Mesenchymal stem cell (in vitro differentiated cells and primary cell): Measurements from ENCODE around the gene OR8B4.
"Not testable (repeated sequence)": the region's sequence is repeated elsewhere in the genome, so short reads cannot be mapped to it uniquely, and the experiment has no call there.

Source experiments
- DNase-seq: peaks from one replicate; pipeline ENCODE4 v3.0.0-alpha.2; 2013
- H2AFZ ChIP-seq: one replicate; pipeline ENCODE4 v1.6.1; 2013; ENCODE audit warnings: low read depth, mild to moderate bottlenecking, control low read depth, inconsistent platforms, low read length, moderate library complexity
- H2AK5ac ChIP-seq: 2 replicates; pipeline ENCODE4 v1.6.1; 2013; ENCODE audit warnings: low read length, moderate library complexity, mild to moderate bottlenecking, inconsistent platforms; ENCODE audit not compliant: severe bottlenecking
- H2BK120ac ChIP-seq: one replicate; pipeline ENCODE4 v1.6.1; 2013; ENCODE audit warnings: low read depth, mild to moderate bottlenecking, inconsistent platforms, low read length, moderate library complexity
- H2BK12ac ChIP-seq, 2 experiments: one replicate each; pipeline ENCODE4 v1.6.1; 2013; ENCODE audit warnings: inconsistent platforms in 2 of 2, low read length in 2 of 2, mild to moderate bottlenecking in 2 of 2, moderate library complexity in 2 of 2, control low read depth in 1 of 2
- H2BK15ac ChIP-seq: one replicate; pipeline ENCODE4 v1.6.1; 2013; ENCODE audit warnings: mild to moderate bottlenecking, low read depth, inconsistent platforms; ENCODE audit not compliant: poor library complexity, severe bottlenecking
- H2BK5ac ChIP-seq: 2 replicates; pipeline ENCODE4 v1.6.1; 2013; ENCODE audit warnings: low read depth, mild to moderate bottlenecking, low read length, control low read depth, inconsistent platforms; ENCODE audit not compliant: poor library complexity, severe bottlenecking
- H3K14ac ChIP-seq, 2 experiments: one replicate each; pipeline ENCODE4 v1.6.1; 2013; ENCODE audit warnings: inconsistent platforms in 2 of 2, low read length in 2 of 2, control low read depth in 1 of 2, mild to moderate bottlenecking in 1 of 2, moderate library complexity in 1 of 2
- H3K18ac ChIP-seq, 2 experiments: one replicate each; pipeline ENCODE4 v1.6.1; 2013; ENCODE audit warnings: inconsistent platforms in 2 of 2, low read length in 2 of 2, control low read depth in 1 of 2, low read depth in 1 of 2, mild to moderate bottlenecking in 1 of 2
- H3K23ac ChIP-seq, 2 experiments: one replicate each; pipeline ENCODE4 v1.6.1; 2013; ENCODE audit warnings: inconsistent platforms in 2 of 2, low read length in 2 of 2, mild to moderate bottlenecking in 2 of 2, moderate library complexity in 2 of 2, control low read depth in 1 of 2
- H3K27ac ChIP-seq: 2 replicates; pipeline ENCODE4 v1.5.1; 2013; ENCODE audit warnings: mild to moderate bottlenecking, moderate library complexity, low read length, control low read depth, inconsistent platforms; ENCODE audit not compliant: poor library complexity, severe bottlenecking
- H3K27me3 ChIP-seq, 2 experiments: 2 replicates each; pipeline versions ENCODE4 v1.6.1 to v1.7.0; 2013; ENCODE audit warnings: low read length in 2 of 2, mild to moderate bottlenecking in 2 of 2, moderate library complexity in 2 of 2, control low read depth in 1 of 2, inconsistent platforms in 1 of 2; ENCODE audit not compliant: control insufficient read depth in 1 of 2, insufficient read depth in 1 of 2
- H3K36me3 ChIP-seq, 2 experiments: 2 replicates each; pipeline versions ENCODE4 v1.6.1 to v1.7.0; 2013; ENCODE audit warnings: low read length in 2 of 2, control low read depth in 1 of 2, inconsistent platforms in 1 of 2, low read depth in 1 of 2, mild to moderate bottlenecking in 1 of 2; ENCODE audit not compliant: insufficient read depth in 2 of 2, control insufficient read depth in 1 of 2
- H3K4ac ChIP-seq, 2 experiments: one replicate each; pipeline ENCODE4 v1.6.1; 2013; ENCODE audit warnings: inconsistent platforms in 2 of 2, low read length in 2 of 2, mild to moderate bottlenecking in 2 of 2, moderate library complexity in 2 of 2, control low read depth in 1 of 2, low read depth in 1 of 2
- H3K4me1 ChIP-seq: 2 replicates; pipeline ENCODE4 v1.6.1; 2013; ENCODE audit warnings: low read depth, low read length, control low read depth; ENCODE audit not compliant: control insufficient read depth, insufficient read depth
- H3K4me2 ChIP-seq: 2 replicates; pipeline ENCODE4 v1.6.1; 2013; ENCODE audit warnings: low read length, mild to moderate bottlenecking, inconsistent platforms; ENCODE audit not compliant: poor library complexity, severe bottlenecking
- H3K4me3 ChIP-seq, 2 experiments: 2 replicates each; pipeline versions ENCODE4 v1.5.1 to v1.7.0; 2013; ENCODE audit warnings: low read length in 2 of 2, mild to moderate bottlenecking in 2 of 2, control low read depth in 1 of 2, low read depth in 1 of 2; ENCODE audit not compliant: insufficient read depth in 1 of 2
- H3K79me1 ChIP-seq: replicated peaks from 2 replicates; pipeline ENCODE4 v1.6.1; 2013; ENCODE audit warnings: mild to moderate bottlenecking, control low read depth, low read length, inconsistent platforms; ENCODE audit not compliant: poor library complexity, severe bottlenecking
- H3K9ac ChIP-seq: 2 replicates; pipeline ENCODE4 v1.7.0; 2013; ENCODE audit warnings: mild to moderate bottlenecking, low read length, moderate library complexity
- H3K9me3 ChIP-seq: 2 replicates; pipeline ENCODE4 v1.7.0; 2013; ENCODE audit warnings: mild to moderate bottlenecking, low read length; ENCODE audit not compliant: control insufficient read depth
- H4K8ac ChIP-seq: one replicate; pipeline ENCODE4 v1.6.1; 2013; ENCODE audit warnings: inconsistent platforms, mild to moderate bottlenecking, low read length, moderate library complexity
- H4K91ac ChIP-seq: one replicate; pipeline ENCODE4 v1.6.1; 2013; ENCODE audit warnings: mild to moderate bottlenecking, low read length, inconsistent platforms
- WGBS: methylation state at CpG from one replicate; pipeline ENCODE4 v1.1.7; 2013; ENCODE audit warnings: mixed read lengths; 5-methylcytosine and 5-hydroxymethylcytosine counted together

The OR8B4 gene

DNA sequence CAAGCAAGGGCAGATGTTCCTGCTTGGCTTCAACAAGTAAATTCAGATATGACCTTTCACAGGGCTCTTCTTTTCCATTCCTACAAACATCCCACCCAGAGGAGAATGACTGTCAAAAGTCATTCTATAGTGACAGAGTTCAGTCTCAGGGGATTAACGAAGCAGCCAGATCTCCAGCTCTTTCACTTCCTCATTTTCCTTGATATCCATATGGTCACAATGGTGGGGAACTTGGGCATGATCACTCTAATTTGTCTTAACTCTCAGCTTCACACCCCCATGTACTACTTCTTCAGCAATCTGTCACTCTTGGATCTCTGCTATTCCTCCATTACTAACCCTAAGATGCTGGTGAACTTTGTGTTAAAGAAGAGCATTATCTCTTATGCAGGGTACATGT lies 35.8 kb upstream of the OR8B4 start:
- Histone ChIP-seq H3K4me3 (no peak overlapping the region), H2AFZ (no peak overlapping the region), H4K8ac (no peak overlapping the region), H2BK120ac (no peak overlapping the region), H2BK15ac (no peak overlapping the region), H3K4me1 (peaks cover 1% of the 10 kb centered on the region), H3K4ac (no peak overlapping the region), H3K9ac (no peak overlapping the region), H3K9me3 (no peaks in the 10 kb centered on the region), H3K14ac (no peak overlapping the region), H3K36me3 (no peaks in the 10 kb centered on the region), H4K91ac (no peak overlapping the region), H3K23ac (no peak overlapping the region), H3K18ac (no peak overlapping the region), H2BK5ac (no peak overlapping the region), H3K27ac (no peak overlapping the region), H3K79me1 (no peaks in the 10 kb centered on the region), H3K27me3 (no peaks in the 10 kb centered on the region), H3K4me2 (no peak overlapping the region), H2AK5ac (no peak overlapping the region), H2BK12ac (no peak overlapping the region)
- DNase-seq = no peak
- 80% methylated on average over 1 of the region's 1 CpG for WGBS

- H3K18ac ChIP-seq, H3K4me3 ChIP-seq, H2BK5ac ChIP-seq, H2BK12ac ChIP-seq, H2BK15ac ChIP-seq, H3K14ac ChIP-seq, H3K79me1 ChIP-seq, H2AFZ ChIP-seq, H2BK120ac ChIP-seq, H3K9ac ChIP-seq, H4K91ac ChIP-seq, H3K4ac ChIP-seq, H2AK5ac ChIP-seq, H3K4me2 ChIP-seq, H4K8ac ChIP-seq, H3K27ac ChIP-seq, H3K23ac ChIP-seq, H3K9me3 ChIP-seq, H3K4me1 ChIP-seq, H3K36me3 ChIP-seq, DNase-seq, H3K27me3 ChIP-seq: not testable (repeated sequence)
- 81% methylated on average over 7 of the region's 7 CpGs for WGBS
These were observed 34.7 kb upstream of the OR8B4 start for GRCh38 chr11:124459379-124459778.

- WGBS = no CpG with 5 or more reads among the region's 2 CpGs
- H3K79me1 ChIP-seq = no peaks in the 10 kb centered on the region
- H3K4ac ChIP-seq = no peak overlapping the region
These were observed 29.9 kb upstream of the OR8B4 start for GRCh38 chr11:124454552-124454951.

DNA sequence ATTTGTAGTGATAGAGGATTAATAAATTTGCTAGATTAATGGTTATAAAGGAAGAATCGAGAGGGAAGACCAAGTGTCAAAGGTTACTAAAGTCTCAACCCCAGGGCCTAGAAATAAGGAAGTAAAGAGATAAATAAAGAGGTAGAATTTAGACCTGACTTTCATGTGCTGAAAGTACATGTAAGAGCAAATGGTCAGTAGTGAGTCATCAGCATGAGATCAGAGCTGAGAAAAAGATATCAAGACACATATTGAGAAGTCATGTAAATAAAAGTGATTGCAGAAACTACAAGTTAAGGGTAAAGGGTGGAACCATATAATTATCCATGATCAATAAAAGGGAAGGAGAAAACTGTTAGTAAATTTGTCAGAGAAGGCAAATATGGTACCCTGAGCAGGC lies 22.2 kb upstream of the OR8B4 start:
- Histone ChIP-seq H3K4me1 (no peaks in the 10 kb centered on the region), H3K27me3 (no peaks in the 10 kb centered on the region), H2BK15ac (no peak overlapping the region), H3K36me3 (no peaks in the 10 kb centered on the region), H3K4ac (no peak overlapping the region), H2BK5ac (no peak overlapping the region), H2BK12ac (no peak overlapping the region), H3K23ac (no peak overlapping the region), H4K91ac (no peak overlapping the region), H3K18ac (no peak overlapping the region), H2AK5ac (no peak overlapping the region), H3K4me3 (no peak overlapping the region), H3K9me3 (peaks cover 6% of the 10 kb centered on the region), H3K9ac (no peak overlapping the region), H2BK120ac (no peak overlapping the region), H3K27ac (no peak overlapping the region), H3K4me2 (no peak overlapping the region), H4K8ac (no peak overlapping the region), H2AFZ (no peak overlapping the region), H3K14ac (no peak overlapping the region), H3K79me1 (no peaks in the 10 kb centered on the region)
- DNase-seq = no peak
- WGBS = 76% methylated on average over 1 of the region's 1 CpG

More at GRCh38 chr11:124454552-124454951, 29.9 kb upstream of the OR8B4 start:
- Histone ChIP-seq H2BK5ac (no peak overlapping the region), H2BK12ac (no peak overlapping the region), H3K4me1 (no peaks in the 10 kb centered on the region), H3K4me2 (no peak overlapping the region), H3K4me3 (no peak overlapping the region), H4K91ac (no peak overlapping the region), H3K36me3 (no peaks in the 10 kb centered on the region), H3K14ac (no peak overlapping the region), H2AFZ (no peak overlapping the region), H3K23ac (no peak overlapping the region), H2AK5ac (no peak overlapping the region), H4K8ac (no peak overlapping the region), H3K9ac (no peak overlapping the region), H2BK15ac (no peak overlapping the region), H2BK120ac (no peak overlapping the region), H3K18ac (no peak overlapping the region), H3K27ac (no peak overlapping the region), H3K9me3 (peaks cover 6% of the 10 kb centered on the region), H3K27me3 (no peaks in the 10 kb centered on the region)
- no peak for DNase-seq
